NAMALWA (cell line): ENCODE results near the gene PBX4.
"Not testable (repeated sequence)": the region's sequence is repeated elsewhere in the genome, so short reads cannot be mapped to it uniquely, and the experiment has no call there.

Source experiments
- DNase-seq: peaks from one replicate; pipeline ENCODE4 v3.0.0-alpha.2; 2015; ENCODE audit warnings: low spot score

PBX4 gene

DNA sequence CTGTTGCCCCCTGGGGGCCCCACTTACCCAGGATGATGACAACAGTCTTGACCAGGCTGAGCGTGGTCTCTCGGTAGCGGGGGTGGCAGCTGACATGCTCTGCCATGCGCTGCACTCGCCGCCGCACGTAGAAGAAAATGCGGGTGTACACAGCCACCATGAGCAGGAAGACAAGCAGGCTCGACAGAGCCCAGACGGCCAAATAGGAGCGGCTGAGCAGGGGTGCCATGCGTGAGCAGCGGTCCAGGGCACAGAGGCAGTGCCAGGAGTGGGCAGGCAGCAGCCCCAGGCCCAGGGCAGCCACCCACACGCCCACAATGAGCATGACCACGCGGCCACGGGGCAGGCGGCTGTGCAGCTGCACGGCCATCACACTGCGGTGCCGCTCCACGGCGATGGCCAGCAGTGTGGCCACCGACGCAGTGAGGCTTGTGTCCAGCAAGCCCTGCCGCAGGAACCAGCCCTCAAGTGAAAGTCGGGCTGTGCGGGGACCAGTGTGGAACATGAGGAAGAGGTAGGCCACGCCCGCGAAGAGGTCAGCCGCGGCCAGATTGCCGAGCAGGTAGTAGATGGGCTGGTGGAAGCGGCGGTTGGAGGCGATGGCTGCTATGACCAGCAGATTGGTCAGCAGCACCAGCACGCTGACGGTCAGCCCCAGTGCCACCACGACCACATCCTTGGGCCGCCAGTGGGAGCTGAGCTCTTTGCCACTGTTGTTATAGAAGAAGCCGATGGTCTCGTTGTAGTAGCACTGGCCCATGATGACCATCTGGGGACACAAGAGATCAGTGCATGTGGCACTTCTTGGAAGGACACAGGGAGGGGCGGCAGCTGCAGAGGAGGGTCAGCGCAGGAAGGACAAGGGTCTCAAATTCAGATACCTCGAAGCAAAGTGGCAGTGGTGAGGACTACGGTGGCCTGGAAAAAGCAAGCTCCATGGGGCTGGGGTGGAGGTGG is 8.3 kb upstream of the PBX4 start:
- DNase-seq = no peak

DNA sequence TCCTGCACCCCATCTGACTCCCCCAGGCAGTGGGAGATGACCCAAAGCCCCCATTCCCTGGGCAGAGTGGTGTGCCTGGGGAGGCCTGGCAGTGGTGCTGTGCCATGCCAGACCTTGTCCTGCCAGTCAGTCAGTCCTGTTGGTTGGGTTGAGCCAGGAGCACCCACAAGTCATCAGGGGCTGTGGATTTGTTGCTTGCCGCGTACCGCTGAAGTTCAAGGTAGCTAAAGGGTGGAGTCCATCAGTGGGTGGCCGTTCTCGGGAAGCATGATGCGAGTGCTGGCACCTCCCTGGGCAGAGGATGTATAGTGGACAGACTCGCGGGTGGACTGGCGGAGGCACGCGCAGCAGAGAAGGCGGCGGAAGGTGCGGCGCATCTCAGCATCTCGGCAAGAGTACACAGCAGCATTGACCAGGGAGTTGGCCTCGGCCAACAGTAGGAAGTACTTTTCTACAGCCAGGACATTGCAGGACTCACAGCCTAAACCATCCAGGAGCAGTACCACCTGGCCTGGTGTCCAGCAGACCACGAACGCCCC is 5.6 kb upstream of the PBX4 start:
- DNase-seq = no peak

DNA sequence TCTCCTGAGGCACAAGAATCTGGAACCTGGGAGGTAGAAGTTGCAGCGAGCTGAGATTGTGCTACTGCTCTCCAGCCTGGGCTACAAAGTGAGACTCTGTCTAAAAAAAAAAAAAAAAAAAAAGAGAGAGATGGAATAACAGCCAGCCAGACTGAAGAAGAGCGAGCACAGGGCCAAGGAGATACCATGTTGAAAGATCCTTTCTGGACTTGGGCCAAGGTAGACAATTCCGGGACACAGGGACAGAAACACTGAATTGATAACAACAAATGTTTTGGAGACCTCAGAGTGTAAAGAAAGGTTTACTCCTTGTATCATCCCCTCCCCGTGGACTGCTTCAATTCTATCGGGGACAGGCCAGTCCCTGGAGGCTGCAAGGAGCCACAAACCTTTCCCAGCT is 4.9 kb upstream of the PBX4 start:
- no peak for DNase-seq

DNA sequence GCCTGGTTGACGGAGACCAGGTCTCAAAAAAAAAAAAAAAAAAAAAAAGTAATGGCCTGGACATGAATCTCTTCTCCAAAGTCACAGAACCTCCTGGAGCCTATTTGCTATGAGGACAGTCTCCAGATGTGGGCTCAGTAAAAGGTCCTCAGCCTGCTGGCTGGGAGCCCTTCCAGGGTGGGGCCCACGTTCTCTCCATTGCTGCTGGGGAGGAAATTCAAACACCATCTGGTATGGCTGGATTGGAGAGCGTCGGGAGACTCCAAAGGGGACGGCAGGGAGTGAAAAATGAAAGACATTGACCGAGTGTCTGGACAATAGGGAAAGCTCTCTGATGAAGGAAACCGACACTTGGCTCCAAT is 1.3 kb upstream of the PBX4 start:
- DNase-seq = no peak

DNA sequence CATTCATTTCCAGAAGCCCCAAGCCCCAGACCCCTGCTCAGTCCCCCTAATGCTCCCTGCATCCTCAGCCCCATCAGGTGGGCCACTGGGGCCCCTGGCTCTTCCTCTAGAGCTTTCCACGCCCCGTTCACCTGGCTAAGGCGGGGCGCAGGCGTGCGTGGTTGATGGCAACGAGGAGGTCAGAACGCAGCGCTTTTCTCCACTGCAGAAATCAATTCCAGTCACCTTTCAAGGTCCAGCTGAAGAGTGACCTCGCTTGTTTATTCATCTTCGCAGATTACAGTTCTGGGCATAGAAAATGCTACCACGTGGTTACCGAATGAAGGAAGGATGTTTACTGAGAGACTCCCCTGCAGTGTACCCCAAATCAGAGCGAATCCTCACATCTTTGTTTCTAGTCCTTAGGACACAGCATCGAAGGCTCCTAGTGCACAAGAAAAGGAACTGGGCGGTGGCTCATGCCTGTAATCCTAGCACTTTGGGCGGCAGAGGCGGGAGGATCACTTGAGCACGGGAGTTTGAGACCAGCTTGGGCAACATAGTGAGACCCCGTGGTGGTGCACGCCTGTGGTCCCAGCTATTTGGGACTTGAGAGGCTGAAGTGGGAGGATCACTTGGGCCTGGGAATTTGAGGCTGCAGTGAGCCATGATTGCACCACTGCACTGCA is 828 bp upstream of the PBX4 start:
- DNase-seq = no peak

DNA sequence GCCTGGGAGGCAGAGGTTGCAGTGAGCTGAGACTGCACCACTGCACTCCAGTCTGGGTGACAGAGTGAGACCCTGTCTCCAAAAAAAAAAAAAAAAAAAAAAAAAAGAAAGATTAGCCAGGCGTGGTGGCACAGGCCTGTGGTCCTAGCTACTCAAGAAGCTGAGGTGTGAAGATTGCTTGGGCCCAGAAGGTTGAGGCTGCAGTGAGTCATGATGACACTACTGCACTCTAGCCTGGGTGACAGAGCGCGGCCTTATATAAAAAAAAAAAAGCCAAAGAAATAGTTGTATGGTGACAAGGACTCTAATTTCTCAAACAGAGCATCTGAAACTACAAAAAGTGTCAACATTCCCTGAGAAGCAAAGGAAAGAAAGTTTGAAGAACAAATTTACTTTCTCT is 3.4 kb downstream of the PBX4 start:
- DNase-seq = no peak

DNA sequence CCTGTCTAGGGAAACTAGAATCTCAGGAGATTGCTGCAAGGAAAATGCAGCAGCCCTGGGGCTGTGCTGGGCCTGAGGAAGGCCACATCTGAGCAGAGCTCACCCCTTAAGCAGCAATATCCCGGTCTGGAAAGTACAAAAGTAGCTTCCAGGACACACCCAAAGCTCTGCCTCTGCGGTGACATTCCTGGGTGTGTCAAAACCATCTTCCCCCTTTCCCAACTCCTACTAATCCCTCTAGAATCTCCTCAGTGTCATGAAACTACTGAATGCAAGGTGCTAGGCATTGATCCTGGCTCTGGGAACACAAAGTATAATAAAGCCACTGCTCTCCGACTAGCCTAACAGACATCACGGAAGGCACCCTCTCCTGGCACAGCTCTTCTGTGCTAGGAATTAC is 5.0 kb downstream of the PBX4 start:
- no peak for DNase-seq

DNA sequence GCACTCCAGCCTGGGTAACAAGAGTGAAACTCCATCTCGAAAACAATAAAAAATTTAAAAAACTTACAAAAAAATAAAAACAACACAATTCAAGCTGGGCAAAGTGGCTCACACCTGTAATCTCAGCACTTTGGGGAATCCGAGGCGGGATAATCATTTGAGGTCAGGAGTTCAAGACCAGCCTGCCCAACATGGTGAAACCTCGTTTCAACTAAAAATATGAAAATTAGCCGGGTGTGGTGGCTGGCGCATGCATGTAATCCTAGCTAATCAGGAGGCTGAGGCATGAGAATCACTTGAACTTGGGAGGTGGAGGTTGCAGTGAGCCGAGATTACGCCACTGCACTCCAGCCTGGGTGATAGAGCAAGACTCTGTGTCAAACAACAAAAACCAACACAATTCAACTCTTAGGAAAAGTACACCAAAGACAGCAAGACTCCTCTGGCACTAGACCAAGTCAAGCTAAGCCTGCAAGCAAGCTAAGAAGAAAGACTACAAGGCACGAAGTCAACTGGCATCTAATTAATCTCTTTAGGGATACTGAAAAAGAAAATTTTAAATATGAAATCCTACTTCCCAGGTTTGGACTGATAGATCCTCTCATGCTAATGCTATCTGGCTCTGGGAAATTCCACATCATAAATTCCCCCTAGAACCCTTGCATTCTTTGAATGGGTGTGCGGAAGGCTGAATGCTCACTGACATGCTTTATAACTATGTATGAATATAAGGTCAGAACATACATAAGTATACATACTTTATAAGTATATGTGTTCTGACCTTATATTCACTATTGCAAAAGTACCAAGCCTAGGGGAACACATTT is 7.9 kb downstream of the PBX4 start:
- DNase-seq = no peak

DNA sequence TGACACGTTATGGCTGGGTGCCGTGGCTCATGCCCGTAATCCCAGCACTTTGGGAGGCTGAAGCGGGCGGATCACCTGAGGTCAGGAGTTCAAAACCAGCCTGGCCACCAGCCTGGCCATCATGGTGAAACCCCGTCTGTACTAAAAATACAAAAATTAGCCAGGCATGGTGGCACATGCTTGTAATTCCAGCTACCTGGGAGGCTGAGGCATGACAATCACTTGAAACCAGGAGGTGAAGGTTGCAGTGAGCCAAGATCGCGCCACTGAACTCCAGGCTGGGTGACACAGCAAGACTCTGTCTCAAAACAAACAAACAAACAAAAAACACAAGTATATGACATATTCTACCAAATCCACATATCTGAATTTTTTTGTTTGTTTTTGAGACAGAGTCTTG is 11.8 kb downstream of the PBX4 start:
- DNase-seq = not testable (repeated sequence)

DNA sequence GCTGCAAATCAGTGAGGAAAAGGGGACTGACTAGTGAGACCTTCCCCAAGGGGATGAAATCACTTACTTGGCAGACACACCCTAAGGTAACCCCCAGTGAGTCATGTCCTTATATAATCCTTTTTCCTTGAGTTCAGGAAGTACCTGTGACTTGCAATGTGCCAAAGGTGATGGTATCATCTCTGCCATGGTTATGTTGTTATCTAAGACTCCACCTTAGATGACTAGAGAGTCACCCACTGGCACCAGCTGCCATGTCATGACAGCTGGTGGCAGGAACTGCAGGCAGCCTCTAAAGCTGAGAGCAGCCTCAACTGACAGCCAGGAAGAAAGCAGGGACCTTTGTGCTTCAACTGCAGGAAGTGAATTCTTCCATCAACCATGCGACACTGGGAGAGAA is 12.5 kb downstream of the PBX4 start:
- no peak for DNase-seq

DNA sequence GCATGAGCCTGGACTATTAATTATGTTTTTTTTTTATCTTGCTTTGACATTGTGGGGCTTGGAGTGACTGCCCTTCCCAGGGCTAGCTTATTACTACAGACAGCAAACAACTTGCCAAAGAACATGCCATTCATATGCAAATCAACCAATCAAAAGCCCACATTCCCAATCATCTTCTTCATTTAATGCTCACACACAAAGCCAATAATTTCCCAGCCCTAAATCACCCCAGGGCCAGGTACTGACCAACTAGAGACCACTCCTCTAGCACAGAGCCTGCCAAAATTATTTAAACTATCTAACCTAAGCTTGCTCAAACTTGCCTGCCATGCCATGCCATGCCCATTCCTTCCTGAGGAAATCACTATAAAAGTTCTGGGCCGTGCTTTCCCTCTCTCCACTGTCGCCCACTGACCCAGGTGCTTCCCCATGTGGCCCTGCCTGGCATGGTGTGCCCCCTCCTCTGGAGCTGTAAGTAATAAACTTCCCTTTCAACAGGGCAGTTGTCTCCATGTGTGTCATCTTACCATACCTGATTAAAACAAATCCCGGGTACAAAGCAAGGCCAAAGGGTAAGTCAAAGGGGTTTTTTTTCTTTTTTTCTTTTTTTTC is 15.7 kb downstream of the PBX4 start:
- DNase-seq = no peak

DNA sequence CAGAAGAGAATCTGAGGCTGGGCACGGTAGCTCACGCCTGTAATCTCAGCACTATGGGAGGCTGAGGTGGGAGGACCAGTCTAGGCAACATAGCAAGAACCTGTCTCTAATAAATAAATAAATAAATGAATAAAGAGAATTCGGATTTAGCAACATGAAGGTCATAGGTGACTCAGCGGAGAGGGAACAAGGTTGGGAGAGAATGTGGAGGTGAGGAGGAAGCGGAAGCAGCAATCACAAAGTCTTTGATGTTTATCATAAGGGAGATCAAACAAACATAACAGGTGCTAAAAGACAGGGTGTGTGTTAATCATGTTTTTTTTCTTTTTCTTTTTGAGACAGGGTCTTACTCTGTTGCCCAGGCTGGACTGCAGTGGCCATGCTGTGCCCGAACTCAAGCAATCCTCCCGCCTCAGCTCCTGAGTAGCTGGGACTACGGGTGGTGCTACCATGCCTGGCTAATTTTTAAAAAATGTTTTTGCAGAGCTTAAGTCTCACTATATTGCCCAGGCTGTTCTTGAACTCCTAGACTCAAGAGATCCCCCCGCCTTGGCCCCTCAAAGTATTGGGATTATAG is 16.3 kb downstream of the PBX4 start:
- DNase-seq = no peak

DNA sequence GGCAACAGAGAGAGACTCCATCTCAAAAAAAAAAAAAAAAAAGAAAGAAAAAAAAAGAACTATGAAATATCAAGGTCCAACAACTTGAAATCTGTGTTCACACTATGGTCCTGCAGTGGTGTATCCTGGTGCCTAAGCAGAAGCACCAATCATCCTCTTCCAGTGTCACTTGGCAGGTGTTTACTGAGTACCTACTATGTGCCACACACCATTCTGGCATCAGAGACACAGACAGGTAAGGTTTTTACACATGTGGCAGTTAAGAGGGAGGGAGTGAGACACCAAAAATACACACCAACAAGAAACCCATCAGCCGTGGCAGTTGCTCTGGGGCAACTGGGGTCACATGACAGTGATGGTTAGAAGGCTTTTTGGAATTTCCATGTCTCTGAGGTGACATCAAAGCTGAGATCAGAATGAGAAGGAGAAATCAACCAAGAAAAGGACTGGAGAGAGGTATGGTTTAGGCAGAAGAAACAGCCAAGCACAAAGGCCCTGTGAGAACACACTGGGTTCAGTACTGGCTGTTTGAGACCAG is 17.6 kb downstream of the PBX4 start:
- DNase-seq = no peak

DNA sequence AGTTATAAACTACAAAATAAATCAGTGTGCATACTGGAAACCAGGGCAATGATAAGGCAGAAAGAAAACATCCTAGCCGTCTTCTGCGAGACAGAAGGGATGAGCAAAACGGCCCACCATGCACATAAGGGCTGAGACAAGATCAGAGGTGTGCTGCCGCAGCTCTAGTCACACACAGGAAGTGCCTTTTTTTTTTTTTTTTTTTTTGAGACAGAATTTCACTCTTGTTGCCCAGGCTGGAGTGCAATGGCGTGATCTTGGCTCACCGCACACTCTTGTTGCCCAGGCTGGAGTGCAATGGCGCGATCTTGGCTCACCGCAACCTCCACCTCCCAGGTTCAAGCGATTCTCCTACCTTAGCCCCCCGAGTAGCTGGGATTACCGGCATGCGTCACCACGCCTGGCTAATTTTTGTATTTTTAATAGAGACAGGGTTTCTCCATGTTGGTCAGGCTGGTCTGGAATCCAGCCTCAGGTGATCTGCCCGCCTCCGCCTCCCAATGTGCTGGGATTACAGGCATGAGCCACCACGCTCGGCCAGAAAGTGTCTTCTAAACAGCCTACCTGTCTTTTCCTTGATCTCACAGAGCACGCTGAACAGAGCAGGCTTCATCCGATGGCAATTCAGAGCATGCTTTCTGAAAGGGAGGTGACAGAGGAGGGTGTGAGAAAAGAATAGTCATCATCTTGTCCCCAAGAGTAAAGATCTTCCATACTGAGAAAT is 19.6 kb downstream of the PBX4 start:
- not testable (repeated sequence) for DNase-seq

DNA sequence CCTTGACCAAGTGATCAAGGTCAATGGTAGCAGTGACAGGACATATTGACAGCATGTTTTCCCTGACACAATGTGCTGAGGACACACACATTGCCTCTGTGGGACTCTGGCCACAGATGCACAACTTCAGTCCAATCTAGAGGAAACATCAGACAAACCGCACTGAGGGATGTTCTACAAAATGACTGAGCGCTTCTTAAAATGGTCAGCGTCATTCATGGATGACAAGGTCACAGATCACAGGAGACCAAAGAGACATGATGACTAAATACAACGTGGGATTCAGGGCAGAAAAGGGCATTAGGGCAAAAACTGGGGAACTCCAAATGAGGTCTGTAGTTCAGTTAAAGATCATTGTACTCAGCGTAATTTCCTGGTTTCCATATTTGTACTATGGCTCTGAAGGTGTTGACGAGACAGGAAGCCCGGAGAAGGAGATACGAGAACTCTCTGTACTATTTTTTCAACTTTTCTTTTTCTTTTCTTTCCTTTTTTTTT is 20.6 kb downstream of the PBX4 start:
- DNase-seq = no peak

DNA sequence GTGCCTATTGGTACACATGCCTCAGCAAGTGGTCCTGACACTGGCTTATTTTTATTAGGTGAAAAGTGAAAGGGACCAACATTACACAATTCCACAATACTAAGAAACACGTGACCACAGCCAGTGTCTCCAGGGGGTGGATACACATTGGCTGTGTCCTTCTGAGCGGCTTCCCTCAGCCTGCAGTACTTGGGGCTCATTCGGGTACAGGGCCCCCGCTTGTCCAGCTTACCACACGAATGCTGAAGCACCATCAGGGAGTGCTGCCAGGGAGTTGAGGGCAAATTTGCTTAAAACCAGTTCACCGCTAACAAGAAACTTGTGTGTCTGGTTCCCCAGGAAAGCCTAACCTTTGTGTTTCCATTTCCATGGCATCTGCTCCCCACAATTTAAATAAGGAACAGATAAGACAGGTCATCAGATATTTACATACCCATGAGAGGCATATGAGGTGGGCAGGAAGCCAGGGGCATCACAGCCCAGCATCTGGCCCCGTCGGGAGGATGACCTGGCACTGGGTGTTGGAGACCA is 23.3 kb downstream of the PBX4 start:
- no peak for DNase-seq

DNA sequence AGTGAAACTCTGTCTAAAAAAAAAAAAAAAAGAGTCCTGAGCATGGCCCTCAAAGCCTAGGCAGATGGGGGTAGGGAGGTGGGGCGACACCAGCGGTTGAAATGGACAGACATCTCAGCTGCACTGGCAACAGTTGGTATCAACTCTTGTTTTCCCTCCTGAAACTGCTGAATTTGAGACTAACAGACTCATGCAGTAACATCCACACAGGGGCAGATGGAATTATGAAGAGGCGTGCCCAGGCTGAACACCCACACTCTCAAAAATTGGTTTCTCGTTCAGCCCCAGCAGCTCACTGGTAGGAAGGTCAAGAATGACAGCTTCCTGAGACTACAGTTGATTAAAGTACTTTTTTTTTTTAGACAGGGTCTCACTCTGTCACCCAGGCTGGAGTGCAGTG is 24.1 kb downstream of the PBX4 start:
- no peak for DNase-seq

DNA sequence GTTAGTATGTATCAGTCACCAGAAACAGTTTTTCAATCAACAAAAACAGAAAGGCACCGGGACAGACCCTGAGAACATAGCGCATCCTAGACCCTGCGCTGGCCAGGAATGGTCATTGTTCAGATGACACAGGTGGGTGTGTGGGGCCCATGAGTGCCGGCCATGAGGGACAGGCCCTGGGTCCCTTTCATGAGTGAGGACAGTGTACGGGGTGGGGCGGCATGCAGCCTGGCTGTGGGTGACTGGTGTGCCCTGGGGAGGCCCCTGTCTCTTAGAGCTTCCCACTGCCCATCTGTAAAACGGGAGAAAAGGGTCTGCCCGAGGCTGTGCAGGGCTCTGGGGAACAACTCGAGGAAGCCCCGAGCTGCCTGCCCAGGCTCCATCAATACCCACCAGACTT is 25.8 kb downstream of the PBX4 start:
- no peak for DNase-seq

DNA sequence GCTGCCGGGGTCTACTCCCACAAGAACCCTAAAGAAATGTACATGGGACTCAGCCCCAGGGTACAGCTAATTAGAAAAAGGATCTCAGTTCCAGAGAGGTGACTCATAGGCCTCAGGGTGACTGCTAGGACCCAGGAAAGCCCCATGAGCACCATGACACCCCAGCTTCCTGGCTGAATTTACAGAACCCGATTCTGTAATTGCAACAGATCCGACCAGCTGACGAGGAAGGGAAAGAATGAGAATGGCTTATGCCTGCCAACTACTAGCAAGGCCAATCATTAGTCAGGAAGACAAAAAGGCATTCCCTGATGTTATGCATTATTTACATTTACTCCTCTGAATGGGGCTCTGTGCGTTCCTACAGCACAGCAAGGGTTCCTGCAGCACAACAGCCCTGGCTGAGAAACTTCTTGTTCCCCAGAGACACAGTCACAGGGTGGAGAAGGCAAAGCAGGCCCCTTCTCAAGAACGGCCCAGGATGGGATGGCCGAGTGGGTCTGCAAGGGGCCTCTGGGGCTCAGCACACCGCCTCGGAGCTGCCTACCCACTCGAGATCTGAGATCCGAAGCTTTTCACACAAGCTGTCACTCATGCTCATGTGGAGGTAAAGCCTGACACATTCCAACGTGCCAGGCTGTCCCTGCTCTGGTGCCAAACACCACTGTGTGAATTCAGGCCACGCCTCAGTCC is 27.2 kb downstream of the PBX4 start:
- DNase-seq = no peak

DNA sequence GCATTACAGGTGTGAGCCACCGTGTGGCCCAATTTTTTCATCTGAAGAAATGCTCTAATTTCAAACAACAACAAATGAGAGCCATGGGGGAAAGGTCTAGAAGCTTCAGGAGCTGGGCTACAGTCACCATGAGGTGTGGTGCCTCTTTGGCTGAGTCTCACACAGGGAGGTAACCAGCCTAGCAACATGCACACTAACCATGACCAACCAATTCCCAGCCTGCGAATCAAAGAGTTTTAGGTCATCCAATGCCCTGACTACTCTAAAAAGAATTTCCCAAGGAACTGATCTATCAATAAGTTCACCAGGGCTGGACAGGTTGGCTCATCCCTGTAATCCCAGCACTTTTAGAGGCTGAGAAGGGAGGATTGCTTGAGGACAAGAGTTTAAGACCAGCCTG is 29.9 kb downstream of the PBX4 start:
- no peak for DNase-seq
